CD4-positive, alpha-beta T cell treated with Interferon gamma for 1 hour (primary cell): ENCODE results near the gene COX5A.
"Not testable (repeated sequence)": the region's sequence is repeated elsewhere in the genome, so short reads cannot be mapped to it uniquely, and the experiment has no call there.

Experiments used
- DNase-seq: peaks from one replicate; pipeline ENCODE4 v3.0.0-alpha.2; 2020

The COX5A gene

GRCh38 chr15:74896316-74896715 lies 41.6 kb downstream of the COX5A start:
- no peak for DNase-seq

- DNase-seq, result no peak
Measured at GRCh38 chr15:74895830-74896229, 42.0 kb downstream of the COX5A start.

GRCh38 chr15:74894383-74894782 lies 43.5 kb downstream of the COX5A start:
- not testable (repeated sequence) for DNase-seq

GRCh38 chr15:74893627-74894026 lies 44.2 kb downstream of the COX5A start:
- peak; percentile 56 for DNase-seq

GRCh38 chr15:74892931-74893330 lies 44.9 kb downstream of the COX5A start:
- DNase-seq, result no peak

- DNase-seq, result no peak
Measured at GRCh38 chr15:74892313-74892712, 45.6 kb downstream of the COX5A start.

GRCh38 chr15:74891469-74891868 lies 46.4 kb downstream of the COX5A start:
- no peak for DNase-seq

- DNase-seq, result no peak
Measured at GRCh38 chr15:74890665-74890960, 47.3 kb downstream of the COX5A start.

GRCh38 chr15:74889883-74890664 lies 47.8 kb downstream of the COX5A start, which contains the start of gene MPI:
Gene MPI, plus strand, starts transcription at chr15:74890042. Its CDS starts 32 bp downstream, at chr15:74890074.
- DNase-seq, result peak; percentile 80

- no peak for DNase-seq
Measured at GRCh38 chr15:74889390-74889882, 48.4 kb downstream of the COX5A start.

- no peak for DNase-seq
Measured at GRCh38 chr15:74888716-74889115, 49.2 kb downstream of the COX5A start.

GRCh38 chr15:74887537-74888193 lies 50.2 kb downstream of the COX5A start:
- not testable (repeated sequence) for DNase-seq

GRCh38 chr15:74885461-74885860 lies 52.4 kb downstream of the COX5A start:
- DNase-seq, result no peak

GRCh38 chr15:74884428-74885223 lies 53.2 kb downstream of the COX5A start:
- no peak for DNase-seq

GRCh38 chr15:74882528-74882927 lies 55.3 kb downstream of the COX5A start:
- DNase-seq, result no peak

GRCh38 chr15:74878273-74878672 lies 59.6 kb downstream of the COX5A start:
- no peak for DNase-seq

GRCh38 chr15:74873756-74874424 lies 64.0 kb downstream of the COX5A start:
- DNase-seq, result no peak

GRCh38 chr15:74873036-74873755 lies 64.7 kb downstream of the COX5A start, which contains the start of gene SCAMP2:
Gene SCAMP2, minus strand, starts transcription at chr15:74873365. Its CDS starts 110 bp downstream, at chr15:74873255.
- peak; percentile 92 for DNase-seq

GRCh38 chr15:74872702-74873035 lies 65.2 kb downstream of the COX5A start:
- DNase-seq, result no peak

- no peak for DNase-seq
Measured at GRCh38 chr15:74870436-74871215, 67.2 kb downstream of the COX5A start.
